Inferior parietal cortex (tissue), 1 donor: ENCODE data around the gene PRPSAP1.
A peak's percentile ranks its signal among the peaks of the same experiment; 100 is the strongest.
"Not testable (repeated sequence)": the region's sequence is repeated elsewhere in the genome, so short reads cannot be mapped to it uniquely, and the experiment has no call there.

Experiments
- DNase-seq: peaks from one replicate; pipeline ENCODE4 v3.0.0-alpha.2; 2016; ENCODE audit errors: extremely low spot score

Gene PRPSAP1

DNA sequence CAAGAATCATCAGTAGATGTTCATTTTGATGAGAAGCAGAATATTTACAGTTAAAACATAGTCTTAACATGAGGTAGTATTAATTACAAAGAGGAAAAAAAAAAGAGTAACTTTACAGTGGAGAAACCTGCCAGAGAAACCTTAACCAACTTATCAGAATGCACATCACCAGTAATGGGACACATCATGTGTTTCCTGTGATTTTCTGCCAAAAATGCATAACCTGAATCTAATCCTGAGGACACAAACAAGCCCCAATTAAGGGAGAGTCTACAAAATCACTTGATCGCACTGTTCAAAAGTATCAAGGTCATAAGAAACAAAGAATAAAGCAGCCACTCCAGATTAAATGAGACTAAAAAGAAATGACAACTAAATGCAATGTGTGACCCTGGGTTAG lies 27.4 kb downstream of the PRPSAP1 start:
- no peak for DNase-seq

DNA sequence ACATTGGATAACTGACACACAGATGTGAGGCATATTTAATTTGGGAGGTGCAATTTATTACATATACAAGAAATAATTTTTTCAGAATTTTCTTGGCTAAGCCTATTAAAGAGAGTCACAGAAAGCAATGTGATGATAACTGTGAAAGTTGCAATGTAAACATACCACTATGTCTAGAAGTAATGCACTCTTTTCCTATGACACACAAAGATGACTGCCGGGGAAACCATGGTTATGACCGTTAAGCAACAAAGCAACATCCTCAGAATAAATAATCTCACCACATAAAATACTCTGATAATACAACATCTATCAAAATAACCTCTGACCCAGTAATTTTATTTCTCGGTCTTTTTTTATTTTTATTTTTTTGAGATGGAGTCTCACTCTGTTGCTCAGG lies 35.1 kb downstream of the PRPSAP1 start:
- no peak for DNase-seq

DNA sequence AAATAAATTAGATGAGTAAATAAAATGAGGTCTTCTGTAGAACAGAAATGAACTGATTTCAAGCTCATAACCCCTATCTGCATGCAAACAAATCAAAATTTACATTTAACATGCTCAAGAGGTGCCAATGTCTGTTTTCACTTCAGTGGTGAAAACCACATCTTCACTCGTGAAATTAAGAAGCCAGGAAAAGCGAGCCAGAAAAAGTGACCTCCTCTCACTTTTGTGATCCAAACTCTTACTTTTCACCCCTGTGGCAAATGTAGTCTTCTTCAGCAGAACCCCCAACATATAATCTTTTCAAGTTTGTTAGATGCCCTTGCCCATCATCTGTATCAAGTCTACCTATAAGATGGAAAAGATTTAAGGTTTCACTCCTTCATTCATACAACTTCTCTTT lies 36.2 kb downstream of the PRPSAP1 start:
- DNase-seq = no peak

DNA sequence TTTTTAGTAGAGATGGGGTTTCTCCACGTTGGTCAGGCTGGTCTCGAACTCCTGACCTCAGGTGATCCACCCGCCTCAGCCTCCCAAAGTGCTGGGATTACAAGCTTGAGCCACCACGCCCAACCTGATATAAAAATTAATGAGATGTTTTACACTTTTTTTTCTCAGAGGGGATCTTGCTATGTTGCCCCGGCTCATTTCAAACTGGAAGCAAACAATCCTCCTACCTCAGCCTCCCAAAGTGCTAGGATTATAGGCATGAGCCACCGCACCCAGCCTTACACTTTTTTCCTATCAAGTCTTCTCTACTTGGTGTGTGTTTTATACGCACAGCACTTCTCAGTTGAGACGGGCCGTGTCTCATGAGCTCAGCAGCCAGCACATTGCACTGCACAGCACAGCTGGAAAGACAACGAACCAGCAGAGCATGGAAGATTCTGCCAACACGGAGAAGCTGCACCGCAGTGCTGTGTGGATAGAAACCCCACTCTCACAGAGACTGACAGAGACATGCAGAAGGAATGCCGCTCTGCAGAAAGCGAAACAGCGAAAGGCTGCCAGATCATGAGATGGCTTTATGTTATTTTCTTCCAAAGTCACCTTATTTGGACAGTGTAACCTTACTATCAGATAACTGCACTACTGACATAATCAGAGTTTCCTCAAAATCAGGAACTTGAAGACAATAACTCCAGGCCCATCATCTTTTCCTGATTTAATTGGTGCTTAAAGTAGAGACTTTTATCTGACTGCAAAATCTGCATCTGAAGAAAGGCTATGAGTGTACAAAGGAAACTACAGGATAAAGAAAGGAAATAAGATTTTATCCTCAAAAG lies 39.1 kb downstream of the PRPSAP1 start:
- no peak for DNase-seq

DNA sequence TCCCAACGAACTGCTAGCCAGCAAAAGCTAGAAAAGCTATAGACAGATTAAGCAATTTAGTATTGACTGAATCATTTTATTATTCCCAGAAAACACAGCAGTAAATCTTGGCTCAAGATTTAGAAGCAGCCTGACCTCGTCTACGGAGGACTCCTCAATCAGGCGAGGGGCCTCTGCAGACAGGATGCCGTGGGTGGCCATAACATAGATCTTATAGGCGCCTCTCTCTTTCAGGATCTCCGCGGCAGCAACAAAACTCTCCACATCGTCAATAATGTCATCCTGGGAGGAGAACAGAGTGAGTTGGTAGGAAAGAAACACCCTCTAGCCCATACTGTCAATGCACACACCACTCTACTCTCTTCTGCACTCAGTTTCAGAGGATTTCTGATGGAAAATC lies 41.0 kb downstream of the PRPSAP1 start:
- DNase-seq = no peak

DNA sequence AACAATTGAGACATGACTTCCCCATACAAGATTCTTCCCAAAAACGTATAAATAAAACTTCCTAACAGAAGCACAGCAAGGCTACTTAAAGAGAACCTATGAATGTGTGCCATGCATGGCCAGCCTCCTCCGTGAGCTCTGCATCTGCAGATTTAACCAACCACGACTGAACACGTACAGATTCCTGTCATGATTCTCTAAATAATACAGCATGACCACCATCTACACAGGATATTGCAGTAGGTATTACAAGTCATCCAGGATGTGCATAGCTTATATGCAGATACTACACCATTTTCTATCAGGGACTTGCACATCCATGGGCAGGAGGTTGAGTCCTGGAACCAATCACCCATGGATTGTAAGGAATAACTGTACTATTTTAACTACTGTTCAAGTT lies 44.3 kb downstream of the PRPSAP1 start:
- DNase-seq = no peak

DNA sequence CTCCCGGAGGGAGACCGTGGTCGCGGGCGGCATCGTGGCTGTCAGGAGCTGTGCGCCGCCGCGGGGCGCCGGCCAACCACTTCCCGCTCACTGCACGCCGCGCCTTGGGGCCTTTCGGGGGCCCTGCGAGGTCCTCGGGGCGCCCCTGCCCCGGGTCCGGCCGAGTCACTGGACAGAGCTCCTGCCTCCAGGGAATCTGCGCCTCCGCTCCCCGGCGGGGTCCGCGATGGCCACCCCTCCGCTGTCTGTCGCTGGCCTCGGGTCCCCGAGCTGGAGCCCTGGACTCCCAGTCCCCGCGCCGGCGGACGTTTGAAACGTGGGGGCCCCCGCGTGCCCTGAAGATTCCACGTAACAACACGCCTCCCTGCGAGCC lies 45.8 kb downstream of the PRPSAP1 start, which contains the start of gene QRICH2:
Gene QRICH2 (minus strand): TSS at position 311 of the 373 bp plus-strand sequence. CDS start 278 bp downstream, at position 33.
- no peak for DNase-seq

DNA sequence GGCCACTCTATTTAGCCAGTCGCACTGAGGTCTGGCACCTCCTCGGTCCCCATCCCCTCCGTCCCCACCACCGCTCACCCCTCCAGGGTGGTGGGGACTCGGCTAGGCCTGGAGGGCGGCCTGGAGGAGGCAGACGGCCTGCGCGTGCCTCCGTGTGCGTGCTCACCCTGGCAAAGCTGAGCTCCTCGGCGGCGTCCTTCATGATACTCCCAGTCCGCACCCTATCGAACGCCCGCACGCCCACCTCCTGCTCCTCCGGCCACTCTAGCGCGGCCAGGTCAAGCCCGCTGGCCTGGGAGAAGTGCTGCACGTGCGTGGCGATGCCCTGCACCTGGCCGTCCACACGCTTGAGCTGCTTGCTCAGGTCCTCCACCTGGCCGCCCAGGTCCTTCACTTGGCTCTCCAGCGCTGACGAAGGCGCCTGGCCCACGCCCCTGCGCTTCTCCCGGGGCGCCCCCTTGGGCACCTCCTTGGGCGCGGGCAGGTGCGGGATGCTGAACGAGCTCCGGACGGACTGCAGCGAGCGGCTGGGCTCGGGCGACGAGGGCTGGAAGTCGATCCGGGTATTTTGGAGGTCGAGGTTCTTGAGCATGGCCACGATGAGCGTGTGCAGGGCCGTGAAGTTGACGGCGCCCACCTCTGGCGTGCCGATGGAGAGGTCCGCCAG lies 46.3 kb downstream of the PRPSAP1 start:
- DNase-seq = no peak

DNA sequence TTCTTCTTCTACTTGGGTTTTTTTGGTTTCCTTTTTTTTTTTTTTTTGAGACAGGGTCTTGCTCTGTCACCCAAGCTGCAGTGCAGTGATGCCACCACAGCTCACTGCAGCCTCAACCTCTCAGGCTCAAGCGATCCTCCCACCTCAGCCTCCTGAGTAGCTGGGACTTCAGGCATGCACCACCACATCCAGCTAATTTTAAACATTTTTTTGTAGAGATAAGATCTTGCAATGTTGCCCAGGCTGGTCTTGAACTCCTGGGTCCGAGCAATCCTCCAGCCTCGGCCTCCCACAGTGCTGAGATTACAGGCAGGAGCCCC lies 48.6 kb downstream of the PRPSAP1 start:
- DNase-seq = not testable (repeated sequence)

DNA sequence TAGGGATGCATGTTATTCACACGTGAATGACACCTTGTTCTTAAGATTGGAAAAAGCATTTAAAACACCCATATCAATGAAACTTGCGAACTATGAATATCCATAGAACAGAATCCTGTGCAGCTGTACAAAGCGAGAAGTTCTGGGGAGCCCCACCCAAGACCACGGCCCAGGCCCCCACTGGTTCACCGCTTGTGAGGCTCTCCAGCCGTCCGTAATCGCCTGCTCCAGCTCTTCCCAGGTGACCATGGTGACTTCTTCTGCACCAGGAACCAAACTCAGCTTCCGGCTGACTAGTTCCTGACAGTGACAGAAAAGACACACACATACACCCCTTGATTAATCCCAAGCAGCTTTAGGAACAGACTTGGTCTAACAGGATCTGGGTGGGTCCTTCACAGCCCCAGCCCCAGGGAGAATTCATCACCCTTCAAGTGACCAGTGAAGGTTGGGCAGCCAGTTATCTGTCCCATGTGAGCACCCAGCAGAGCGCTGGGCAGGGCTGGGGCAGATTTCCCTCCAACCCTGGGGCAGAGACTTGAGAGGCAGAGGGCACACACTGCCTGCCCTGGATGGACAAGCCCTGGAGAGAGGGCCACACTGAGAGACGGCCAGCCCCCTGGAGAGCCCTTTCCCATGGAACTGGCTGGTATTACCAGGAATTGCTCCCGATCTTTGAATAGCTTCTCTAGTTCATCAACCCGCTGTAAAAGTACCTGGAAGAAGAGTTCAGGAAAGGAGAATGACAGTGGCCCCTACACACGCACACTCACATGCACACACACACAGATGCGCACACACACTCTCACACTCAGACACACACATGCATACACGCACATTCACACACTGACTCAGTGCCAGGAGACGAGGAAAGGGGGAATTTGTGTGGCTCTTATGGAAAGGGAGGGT lies 49.2 kb downstream of the PRPSAP1 start:
- no peak for DNase-seq

DNA sequence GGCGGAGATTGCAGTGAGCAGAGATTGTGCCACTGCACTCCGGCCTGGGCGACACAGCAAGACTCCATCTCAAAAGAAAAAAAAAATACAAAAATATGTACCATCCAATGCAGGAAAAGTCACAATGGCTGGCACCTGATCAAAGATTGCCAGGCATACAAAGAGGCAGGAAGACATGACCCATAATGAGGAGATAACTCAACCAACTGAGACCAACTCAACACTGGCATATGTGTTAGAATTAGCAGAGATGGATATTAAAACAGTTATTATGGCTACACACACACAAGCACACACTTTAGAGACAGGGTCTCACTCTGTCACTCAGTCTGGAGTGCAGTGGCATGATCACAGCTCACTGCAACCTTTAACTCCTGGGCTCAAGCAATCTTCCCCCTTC lies 56.3 kb downstream of the PRPSAP1 start:
- no peak for DNase-seq

DNA sequence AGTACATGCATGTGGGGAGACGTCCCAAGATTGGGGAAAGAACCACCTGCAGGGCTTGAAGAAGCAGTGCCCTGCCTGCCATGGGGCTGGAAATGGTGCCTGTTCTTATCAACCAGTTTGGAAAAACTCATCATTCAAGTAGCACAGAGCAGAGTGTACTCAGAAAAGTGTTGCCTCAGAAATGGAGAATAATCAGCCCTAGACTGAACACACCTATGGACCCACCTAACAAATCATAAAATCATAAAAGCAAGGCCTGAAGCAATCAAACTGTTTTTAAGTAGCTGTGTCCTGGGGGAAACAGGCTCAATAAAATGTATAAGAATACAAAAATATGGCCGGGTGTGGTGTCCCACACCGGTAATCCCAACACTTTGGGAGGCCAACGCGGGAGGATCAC lies 56.8 kb downstream of the PRPSAP1 start:
- DNase-seq = no peak

DNA sequence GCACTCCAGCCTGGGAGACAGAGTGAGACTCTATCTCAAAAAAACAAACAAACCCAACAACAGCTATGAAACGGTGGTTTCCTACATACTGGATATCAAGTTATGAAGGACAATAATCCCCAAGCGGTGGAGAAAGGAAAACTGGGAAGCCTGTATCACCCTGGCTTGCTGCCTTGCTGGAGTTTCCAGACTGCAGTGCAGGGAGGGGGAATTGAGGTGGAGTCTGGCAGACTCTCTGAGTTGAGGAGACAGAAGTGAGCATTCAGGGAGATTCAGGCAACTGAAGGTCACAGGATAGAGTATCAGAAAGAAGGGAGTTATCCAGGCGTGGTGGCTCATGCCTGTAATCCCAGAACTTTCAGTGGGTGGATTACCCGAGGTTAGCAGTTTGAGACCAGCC lies 57.5 kb downstream of the PRPSAP1 start:
- no peak for DNase-seq

DNA sequence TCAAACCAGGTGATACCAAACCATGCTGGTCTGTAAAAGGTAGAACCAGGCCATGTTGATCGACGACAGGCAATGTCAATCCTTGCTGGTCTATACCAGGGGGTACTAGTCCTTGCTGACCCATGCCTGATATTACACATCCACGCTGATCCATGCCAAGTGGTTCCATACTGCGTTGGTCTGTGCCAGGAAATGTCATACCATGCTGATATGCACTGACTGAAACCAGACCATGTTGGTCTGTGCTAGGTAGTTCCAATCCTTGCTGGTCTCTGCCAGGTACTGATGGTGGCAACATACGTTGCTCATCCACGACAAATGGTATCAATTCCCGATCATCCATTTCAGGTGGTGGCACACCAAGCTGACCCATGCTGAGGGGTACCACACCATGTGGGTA lies 60.6 kb downstream of the PRPSAP1 start:
- DNase-seq = no peak

DNA sequence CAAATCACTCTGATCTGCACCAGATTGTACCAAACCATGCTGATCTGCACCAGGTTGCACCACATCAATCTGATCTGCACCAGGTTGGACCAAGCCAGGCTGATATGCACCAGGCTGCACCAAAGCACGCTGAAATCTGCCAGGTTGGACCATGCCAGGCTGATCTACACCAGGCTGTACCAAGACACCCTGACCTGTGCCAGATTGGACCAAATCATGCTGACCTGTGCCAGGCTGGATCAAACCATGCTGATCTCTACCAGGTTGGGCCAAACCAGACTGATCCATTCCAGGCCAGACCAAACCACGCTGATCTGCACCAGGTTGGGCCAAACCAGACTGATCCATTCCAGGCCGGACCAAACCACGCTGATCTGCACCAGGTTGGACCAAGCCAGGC lies 61.1 kb downstream of the PRPSAP1 start:
- DNase-seq = no peak

DNA sequence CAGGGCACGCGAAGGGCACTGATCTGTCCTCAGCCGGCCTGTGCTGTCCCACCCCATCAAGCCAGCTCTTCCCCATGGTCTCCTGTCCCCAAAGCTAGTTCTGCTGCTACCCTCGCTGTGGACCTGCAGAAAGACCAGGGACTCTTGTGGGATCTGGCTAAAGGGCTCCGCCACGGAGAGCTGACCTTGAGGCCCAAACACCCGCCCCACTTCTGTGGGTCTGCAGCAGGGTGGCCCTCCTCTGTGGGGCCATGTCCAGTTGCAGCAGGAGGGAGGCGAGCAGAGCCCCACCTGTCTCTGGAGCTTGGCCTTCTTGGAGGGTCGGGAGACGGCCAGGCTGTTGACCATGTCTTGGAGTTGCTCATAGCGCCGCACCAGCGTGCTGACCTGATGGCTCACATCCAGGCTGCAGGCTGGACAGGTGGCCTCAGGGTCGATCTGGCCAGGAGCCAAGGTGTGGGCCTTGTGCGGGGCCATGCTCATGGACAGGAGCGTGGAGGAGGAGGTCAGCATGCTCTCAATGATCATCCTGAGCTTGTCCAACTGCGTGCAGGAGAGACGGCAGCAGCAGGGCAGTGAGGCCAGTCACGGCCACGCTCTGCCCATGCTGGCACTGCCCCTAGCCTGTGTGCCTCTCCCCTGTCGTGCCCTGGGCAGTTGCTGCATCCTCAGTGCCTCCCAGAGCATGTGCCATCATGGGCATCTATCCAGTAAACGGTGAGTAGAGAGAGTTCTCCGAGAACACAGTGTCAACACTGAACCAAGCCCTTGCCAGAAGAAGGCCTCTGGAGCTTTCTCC lies 71.9 kb downstream of the PRPSAP1 start:
- no peak for DNase-seq

DNA sequence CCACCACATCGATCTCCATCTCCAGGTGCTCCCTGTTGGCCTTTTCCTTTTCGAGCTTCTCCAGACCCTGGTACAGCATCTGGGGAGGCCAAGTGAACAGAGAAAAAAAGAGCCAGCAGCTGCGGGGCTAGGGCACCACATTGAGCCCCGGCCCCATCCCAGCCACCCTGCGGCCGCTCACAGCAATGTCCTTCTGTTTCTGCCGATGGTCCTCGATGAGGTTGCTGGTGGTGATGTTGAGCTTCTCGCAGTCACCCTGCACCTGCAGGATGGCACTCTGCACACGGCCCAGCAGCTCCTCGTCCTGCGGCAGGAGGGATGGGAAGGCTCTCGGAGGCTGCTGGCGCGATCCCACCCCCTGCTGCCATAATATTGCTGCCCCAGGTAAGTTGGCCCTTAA lies 73.1 kb downstream of the PRPSAP1 start:
- DNase-seq = no peak

DNA sequence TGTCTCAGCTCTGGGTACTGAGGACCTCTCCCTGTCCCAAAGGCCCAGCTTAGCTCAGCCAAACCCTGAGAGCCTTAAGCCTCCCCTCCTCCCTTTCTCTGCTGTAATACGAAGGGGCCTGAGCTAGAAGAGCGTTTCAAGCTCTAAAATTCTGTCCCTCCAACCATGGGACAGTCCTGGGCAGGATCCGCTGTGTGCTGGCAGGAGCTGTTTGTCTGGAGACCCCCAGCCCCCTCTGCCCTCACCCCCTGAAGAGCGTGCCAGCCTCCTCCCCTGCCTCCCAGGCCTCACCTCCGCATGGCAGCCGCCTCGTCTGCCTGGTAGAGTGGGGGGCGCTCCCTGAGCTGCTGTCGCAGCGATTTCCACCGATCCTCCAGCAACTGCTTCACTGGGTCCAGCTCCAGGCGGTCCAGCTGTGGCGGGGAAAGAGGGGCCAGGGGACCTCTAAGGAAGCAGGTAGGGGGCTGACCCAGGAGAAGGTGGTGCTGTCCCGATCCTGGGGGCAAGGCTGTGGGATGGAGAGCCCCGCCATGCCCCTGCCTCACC lies 73.9 kb downstream of the PRPSAP1 start:
- DNase-seq = no peak

DNA sequence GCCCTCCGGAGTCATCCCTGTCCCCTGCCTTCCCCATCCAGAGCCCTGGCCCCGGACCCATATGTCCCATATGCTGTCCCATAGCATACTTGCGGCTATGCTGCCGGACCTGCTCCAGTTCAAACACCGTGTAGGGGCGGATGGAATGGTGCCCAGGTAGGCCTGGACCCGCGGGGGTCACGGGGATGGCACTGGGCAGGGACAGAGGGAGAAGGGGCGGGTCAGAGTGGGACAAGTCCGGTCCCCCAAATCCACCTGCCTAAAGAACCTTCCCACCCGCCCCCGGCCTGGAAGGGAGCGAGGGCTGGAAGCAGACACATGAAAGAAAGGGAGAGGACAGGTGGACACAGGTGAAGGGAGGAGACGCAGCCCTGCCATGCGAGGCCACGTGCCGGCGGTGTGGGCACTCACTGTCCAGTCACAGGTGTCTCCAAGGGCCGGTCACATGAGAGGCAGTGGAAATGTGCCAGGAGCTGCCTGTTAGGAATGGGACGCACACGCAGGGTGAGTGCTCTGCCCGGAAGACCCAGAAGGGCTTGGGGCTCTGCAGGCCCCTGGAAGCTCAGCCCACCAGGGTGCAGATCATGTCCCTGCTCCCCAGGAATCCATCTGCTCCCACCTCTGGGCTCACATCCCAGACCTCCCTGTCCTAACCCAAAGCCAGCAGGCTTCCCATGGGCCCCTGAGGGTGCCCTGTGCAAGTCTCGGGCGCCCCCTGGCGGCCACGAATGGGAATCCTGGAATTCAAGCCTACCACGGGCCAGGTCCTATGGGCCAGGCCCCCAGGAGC lies 74.6 kb downstream of the PRPSAP1 start:
- peak; percentile 91 for DNase-seq

DNA sequence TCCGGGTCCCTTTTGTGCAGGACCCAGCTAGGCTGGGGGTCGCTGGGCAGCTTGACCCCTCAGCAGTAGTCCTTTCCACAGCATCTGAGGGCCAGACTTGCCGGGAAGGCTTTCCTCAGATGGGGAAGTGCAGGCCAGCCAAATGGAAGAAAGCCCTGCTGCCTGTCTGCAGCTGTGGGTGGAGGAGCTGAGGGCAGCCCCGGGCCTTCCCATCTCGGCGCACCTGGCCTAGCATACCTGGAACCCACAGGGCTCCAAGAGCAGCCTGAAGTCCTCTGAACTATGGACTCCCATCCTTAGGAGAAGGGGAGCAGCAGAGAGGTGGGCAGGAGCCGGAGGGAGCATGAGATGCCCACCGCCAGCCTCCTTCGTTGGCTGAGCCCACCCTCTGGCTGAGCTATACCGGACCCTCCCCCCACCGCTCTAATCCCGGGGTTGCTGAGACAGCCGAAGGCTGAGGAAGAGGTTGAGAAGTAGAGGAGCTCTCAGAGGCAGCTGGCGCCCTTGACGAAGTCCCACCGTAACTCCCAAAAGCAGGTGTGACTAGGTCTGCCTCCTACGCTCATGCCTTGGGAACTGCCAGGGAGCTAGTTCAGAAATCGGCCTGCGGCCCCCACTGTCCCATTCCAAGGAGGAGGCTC lies 75.3 kb downstream of the PRPSAP1 start:
- DNase-seq = no peak
